GM10847 (cell line): ENCODE results near the gene AVPR1B.

Experiments
- POLR2A ChIP-seq: IDR thresholded peaks from 2 replicates; pipeline ENCODE4 v1.6.1; 2011; ENCODE audit not compliant: insufficient read length; ENCODE audit errors: extremely low read depth

Gene AVPR1B

GRCh38 chr1:206116873-206117150 is 376 bp downstream of the AVPR1B start:
- no peak for TF ChIP-seq POLR2A

GRCh38 chr1:206116191-206116872 is 856 bp downstream of the AVPR1B start:
- no peak for TF ChIP-seq POLR2A

GRCh38 chr1:206115791-206116190 is 1.4 kb downstream of the AVPR1B start:
- TF ChIP-seq POLR2A = no peak

GRCh38 chr1:206114692-206115640 is 2.2 kb downstream of the AVPR1B start:
- no peak for TF ChIP-seq POLR2A

- no peak for TF ChIP-seq POLR2A
Measured at GRCh38 chr1:206112600-206113301, 4.4 kb downstream of the AVPR1B start.

- TF ChIP-seq POLR2A = no peak
Measured at GRCh38 chr1:206111271-206111927, 5.8 kb downstream of the AVPR1B start.

- TF ChIP-seq POLR2A = no peak
Measured at GRCh38 chr1:206110820-206111219, 6.4 kb downstream of the AVPR1B start.

GRCh38 chr1:206110161-206110560 is 7.0 kb downstream of the AVPR1B start:
- TF ChIP-seq POLR2A = no peak

- no peak for TF ChIP-seq POLR2A
Measured at GRCh38 chr1:206109718-206110117, 7.5 kb downstream of the AVPR1B start.

- no peak for TF ChIP-seq POLR2A
Measured at GRCh38 chr1:206108635-206109034, 8.6 kb downstream of the AVPR1B start.

- no peak for TF ChIP-seq POLR2A
Measured at GRCh38 chr1:206107168-206107544, 10.0 kb downstream of the AVPR1B start.

- TF ChIP-seq POLR2A = no peak
Measured at GRCh38 chr1:206106328-206107167, 10.6 kb downstream of the AVPR1B start.

- TF ChIP-seq POLR2A = no peak
Measured at GRCh38 chr1:206105464-206105995, 11.7 kb downstream of the AVPR1B start.

- TF ChIP-seq POLR2A = no peak
Measured at GRCh38 chr1:206103979-206104378, 13.2 kb downstream of the AVPR1B start.

GRCh38 chr1:206102292-206102936 is 14.8 kb downstream of the AVPR1B start:
- TF ChIP-seq POLR2A = no peak
